HG03469 (cell line): ENCODE data around the gene CHST15.

ENCODE experiments used
- ATAC-seq: cut with Tn5 transposase; IDR thresholded peaks from one replicate; pipeline ENCODE4 v1.9.1; 2021; ENCODE audit warnings: mild to moderate bottlenecking, moderate library complexity, moderate number of reproducible peaks; ENCODE audit not compliant: unreplicated experiment

The CHST15 gene, protein sequence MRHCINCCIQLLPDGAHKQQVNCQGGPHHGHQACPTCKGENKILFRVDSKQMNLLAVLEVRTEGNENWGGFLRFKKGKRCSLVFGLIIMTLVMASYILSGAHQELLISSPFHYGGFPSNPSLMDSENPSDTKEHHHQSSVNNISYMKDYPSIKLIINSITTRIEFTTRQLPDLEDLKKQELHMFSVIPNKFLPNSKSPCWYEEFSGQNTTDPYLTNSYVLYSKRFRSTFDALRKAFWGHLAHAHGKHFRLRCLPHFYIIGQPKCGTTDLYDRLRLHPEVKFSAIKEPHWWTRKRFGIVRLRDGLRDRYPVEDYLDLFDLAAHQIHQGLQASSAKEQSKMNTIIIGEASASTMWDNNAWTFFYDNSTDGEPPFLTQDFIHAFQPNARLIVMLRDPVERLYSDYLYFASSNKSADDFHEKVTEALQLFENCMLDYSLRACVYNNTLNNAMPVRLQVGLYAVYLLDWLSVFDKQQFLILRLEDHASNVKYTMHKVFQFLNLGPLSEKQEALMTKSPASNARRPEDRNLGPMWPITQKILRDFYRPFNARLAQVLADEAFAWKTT

GRCh38 chr10:124092860-124093773 lies at the start of gene CHST15:
Gene CHST15 (minus strand): TSS chr10:124093598. CDS start chr10:124046212, 47,386 bp downstream.
- no peak for ATAC-seq

DNA sequence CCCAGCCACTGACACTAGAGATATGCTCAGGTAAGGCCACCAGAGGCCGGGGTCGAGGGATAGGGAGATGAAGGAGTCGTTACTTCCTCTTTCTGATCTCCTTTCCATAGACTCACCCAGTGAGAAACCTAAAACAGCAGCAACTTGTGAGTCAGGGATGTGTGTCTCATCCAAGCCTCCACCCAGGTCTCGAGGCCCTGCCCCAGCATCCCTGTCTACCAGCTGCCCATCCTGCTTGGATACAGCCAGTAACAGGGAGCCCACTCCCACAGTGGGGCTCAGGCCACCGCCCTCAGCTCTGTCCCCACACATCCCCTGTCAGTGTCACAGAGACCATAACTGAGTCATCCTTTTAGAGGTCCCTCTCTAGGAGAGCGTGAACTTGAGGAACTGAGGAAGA lies 49.6 kb upstream of the CHST15 start:
- ATAC-seq, result no peak

DNA sequence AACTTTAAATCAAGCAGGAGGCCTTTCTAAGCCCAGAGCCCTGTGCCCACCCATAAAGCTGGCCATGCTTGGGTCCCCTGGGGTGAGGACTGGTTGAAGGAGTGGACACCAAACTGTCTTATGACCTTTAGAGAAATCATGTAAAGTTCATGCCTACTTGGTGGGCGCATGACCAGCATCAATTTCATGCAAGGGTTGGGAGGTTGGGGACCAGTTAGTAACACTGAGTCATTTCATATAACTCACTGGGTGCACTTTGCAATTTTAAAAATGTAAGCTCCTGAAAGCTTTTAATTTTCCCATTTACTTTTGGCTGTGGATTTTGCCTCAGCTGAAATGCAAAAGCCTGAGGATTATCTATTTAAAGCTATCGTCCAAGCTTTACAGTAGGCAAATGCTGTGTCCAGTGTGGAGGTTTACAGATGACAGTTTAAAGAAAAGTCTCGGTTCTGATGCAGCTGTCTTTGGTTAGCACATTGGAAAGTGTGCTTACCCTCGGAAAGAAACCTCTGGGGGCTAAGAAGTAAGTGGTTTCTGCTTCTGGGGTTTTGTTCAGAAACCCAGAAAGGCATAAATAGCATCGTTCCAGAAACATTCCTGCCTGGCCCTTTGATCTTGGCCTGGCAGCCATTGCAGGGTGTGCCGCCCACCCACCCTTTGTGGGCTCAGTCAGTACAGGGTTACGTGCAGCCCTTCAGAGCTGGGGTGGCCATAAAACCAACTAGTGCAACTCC lies 48.8 kb upstream of the CHST15 start:
- no peak for ATAC-seq

DNA sequence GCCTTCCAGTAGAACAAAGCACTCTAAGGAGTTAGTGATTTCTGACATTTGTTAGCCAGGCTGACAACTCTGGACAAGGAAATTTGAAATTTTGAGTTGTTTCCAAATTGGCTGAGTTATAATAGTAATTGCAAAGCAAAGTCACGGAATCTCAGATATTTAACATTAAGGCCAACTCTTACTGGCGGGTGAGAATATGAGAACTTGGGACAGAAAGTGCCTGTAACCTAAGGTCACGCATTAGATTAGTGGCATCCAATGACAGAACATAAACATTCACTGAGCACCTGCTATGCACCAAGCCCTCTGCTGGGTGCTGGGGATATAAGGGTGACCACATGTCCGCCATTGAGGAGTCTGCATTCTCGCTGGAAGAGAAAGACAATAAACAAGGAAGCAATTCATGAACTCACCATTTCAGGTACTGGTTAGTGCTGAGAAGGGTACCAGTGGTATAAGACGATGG lies 45.5 kb upstream of the CHST15 start:
- ATAC-seq, result no peak

DNA sequence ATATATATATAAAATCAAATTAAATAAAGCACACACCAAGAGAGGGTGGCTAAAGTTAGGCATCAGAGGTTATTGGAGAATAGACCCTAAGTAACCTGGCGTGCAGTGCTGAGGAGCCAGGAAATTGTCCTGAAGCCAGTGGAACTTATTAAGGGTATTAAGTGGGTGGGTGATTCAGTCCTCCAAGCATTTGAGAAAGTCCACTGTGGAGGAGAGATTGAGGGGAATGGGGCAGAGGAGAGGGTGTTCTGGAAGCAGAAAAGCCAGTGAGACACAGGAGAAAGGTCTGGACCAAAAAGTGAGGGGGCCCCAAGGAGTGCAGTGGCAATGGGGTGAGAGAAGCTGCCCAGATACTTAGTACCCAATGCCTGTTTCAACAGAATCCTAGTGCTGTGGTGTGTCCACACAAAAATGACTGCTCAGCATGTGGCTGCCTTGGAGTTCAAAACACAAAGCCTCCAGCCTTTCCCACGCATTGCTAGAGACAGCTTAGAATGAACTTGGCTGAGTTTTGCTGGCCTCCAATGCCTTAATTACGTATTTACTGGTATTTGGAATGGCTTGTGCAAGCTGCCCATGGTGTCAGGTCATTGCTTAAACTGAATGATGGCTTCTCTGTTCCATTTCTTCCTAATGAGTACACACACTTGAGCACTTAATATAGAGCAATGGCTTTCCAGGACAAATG lies 44.9 kb upstream of the CHST15 start:
- no peak for ATAC-seq

GRCh38 chr10:124134251-124134893 lies 41.0 kb upstream of the CHST15 start:
- no peak for ATAC-seq

- ATAC-seq, result no peak
Measured at GRCh38 chr10:124132876-124133275, 39.5 kb upstream of the CHST15 start.

- ATAC-seq, result no peak
Measured at GRCh38 chr10:124132306-124132705, 38.9 kb upstream of the CHST15 start.

DNA sequence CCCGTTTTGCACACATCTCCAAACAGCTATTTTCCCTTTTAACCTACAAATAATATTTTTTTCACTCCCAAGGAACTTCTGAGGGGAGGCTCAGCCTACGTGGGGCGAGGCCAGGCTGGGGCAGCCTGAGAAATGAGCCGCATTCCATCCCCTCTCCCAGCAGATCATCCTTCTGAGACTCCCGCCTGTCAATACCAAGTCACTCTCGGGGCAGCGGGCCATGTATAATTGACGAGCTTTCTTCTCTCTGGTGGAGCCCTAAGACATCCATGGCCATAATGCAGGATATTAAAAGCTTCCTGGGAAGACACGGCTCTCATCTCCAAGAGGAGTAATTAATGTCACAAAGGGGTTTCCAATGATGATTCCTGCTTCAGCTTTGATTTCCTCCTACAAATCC lies 37.8 kb upstream of the CHST15 start:
- no peak for ATAC-seq

DNA sequence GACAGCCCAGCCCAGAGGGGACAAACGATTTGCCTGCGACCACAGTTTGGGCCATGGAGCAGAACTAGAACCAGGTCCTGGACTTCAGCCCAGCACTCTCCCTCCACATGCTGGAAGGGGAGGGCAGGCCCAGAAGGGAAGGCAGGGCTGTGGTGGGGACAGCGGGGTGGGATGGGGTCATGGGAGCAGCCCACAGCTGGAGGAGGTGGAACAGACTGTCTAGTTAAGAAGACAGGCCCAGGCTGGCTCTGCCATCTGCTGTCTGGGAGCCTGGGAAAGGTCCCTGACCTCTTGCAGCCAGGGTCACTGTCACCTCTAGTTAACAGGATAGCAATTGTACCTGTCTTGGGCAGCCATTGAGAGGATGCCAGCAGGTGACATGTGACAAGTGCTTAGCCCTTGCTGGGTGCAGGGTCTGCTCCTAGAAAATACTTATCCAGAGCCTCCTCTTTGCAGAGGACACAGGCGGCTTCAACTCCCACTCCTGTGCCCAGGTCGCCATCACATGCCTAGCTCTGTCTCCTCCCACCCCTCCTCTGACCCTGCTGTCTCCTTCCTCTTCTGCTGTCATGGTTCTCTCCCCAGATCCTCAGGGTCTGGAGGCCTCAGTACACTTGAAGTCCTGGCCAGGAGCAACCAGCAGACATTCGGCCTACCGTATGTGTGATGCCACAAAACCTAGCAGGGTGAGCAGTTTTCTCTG lies 37.0 kb upstream of the CHST15 start:
- ATAC-seq, result no peak

- ATAC-seq, result no peak
Measured at GRCh38 chr10:124129471-124129870, 36.1 kb upstream of the CHST15 start.

GRCh38 chr10:124128811-124129145 lies 35.4 kb upstream of the CHST15 start:
- no peak for ATAC-seq

DNA sequence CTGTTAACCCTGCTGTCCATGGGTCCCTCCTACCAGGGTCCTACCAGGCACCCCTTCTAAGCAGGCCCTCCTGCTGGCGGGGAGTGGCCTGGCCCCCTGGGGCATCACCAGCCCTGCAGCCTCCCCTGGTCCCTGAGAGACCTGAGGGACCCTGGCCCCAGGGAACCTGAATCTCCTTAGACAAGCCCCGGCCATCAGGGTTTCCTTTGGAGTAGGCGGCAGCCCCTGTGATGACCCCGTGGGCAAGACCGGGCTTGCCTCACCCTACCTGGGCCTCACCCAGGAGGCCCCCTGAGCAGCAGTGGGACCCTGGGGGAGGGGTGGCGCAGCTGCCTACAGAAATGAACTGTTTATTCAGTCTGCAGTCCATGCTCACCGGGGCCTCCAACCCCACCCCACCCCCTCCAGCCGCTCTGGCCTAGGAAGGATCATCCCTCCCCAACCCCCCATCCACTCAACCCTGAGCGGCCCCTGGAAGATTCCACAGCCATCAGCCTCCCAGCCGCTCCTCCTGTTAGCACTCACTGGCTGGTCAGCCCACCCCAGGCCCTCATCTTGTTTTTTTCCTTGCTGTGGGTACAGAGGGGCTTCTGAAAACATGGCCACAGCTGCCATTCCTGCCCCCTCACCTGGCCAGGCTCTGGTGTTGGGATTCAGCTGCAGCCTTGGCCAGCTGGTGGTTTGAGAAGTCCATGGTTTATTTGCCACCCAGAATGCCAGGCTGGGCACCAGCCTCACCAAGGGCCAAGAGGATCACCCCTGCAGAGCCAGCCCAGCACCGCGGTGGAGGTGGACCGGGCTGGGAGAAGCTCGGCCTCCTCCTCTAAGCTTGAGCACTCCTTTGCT lies 34.8 kb upstream of the CHST15 start:
- ATAC-seq, result no peak

- ATAC-seq, result no peak
Measured at GRCh38 chr10:124127563-124127962, 34.2 kb upstream of the CHST15 start.

DNA sequence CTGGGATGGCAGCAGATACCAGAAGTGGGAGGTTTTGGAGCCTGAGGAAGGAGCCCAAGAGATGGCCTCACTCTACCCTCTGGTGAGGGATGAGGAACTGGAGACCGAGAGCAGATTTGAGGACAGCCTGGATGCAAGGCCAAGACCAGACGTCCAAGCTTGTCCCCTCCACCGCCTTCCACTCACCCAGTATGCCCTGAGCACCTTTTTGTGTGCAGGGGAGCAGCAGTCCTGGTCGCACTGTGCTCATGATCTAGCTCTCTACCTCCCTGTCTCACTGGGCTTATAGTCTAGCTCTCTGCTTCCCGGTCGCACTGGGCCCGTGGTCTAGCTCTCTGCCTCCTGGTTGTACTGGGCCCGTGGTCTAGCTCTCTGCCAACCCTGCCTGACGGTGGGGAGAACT lies 33.6 kb upstream of the CHST15 start:
- ATAC-seq, result no peak

- ATAC-seq, result no peak
Measured at GRCh38 chr10:124126145-124126982, 33.0 kb upstream of the CHST15 start.
